ENCODE results near the gene ATP1A2.
"Not testable (repeated sequence)": the region's sequence is repeated elsewhere in the genome, so short reads cannot be mapped to it uniquely, and the experiment has no call there.

ATP1A2 gene

GRCh38 chr1:160101717-160102522, 13.6 kb upstream of the ATP1A2 start:
- no peak for DNase-seq

- DNase-seq: no peak
Measured at GRCh38 chr1:160103658-160104408, 11.7 kb upstream of the ATP1A2 start.

GRCh38 chr1:160104486-160104885, 11.1 kb upstream of the ATP1A2 start:
- peak; percentile 70 to 83 (median 79) for DNase-seq

GRCh38 chr1:160105155-160105554, 10.4 kb upstream of the ATP1A2 start:
- DNase-seq: no peak

GRCh38 chr1:160107512-160107911, 8.0 kb upstream of the ATP1A2 start:
- no peak for DNase-seq

- DNase-seq: peak; percentile 78 to 85 (median 84)
Measured at GRCh38 chr1:160108888-160109662, 6.5 kb upstream of the ATP1A2 start.

- no peak for DNase-seq
Measured at GRCh38 chr1:160109686-160110085, 5.9 kb upstream of the ATP1A2 start.

GRCh38 chr1:160111462-160111861, 4.1 kb upstream of the ATP1A2 start:
- DNase-seq: not testable (repeated sequence)

- DNase-seq: no peak
Measured at GRCh38 chr1:160112357-160112756, 3.2 kb upstream of the ATP1A2 start.

GRCh38 chr1:160113407-160113806, 2.2 kb upstream of the ATP1A2 start:
- no peak for DNase-seq

- DNase-seq: no peak
Measured at GRCh38 chr1:160114085-160114484, 1.5 kb upstream of the ATP1A2 start.

- DNase-seq: no peak
Measured at GRCh38 chr1:160116283-160117147, 956 bp downstream of the ATP1A2 start.

GRCh38 chr1:160117300-160117699, 1.7 kb downstream of the ATP1A2 start:
- no peak for DNase-seq

- no peak for DNase-seq
Measured at GRCh38 chr1:160117709-160118183, 2.2 kb downstream of the ATP1A2 start.

GRCh38 chr1:160118928-160119327, 3.4 kb downstream of the ATP1A2 start:
- no peak for DNase-seq

GRCh38 chr1:160120797-160121196, 5.2 kb downstream of the ATP1A2 start:
- DNase-seq: no peak

- no peak for DNase-seq
Measured at GRCh38 chr1:160121388-160121787, 5.8 kb downstream of the ATP1A2 start.

- no peak for DNase-seq
Measured at GRCh38 chr1:160122978-160123495, 7.5 kb downstream of the ATP1A2 start.

GRCh38 chr1:160123726-160124125, 8.2 kb downstream of the ATP1A2 start:
- DNase-seq: no peak

GRCh38 chr1:160124705-160125478, 9.3 kb downstream of the ATP1A2 start:
- DNase-seq: no peak

- DNase-seq: no peak
Measured at GRCh38 chr1:160125746-160126145, 10.2 kb downstream of the ATP1A2 start.
